RWPE2 (cell line): ENCODE data around the gene BDNF.

Experiments
- ATAC-seq: fragments of 200-7000 bp; cut with Tn5 transposase; 3 replicates; pipeline ENCODE4 v1.9.1; 2021; ENCODE audit warnings: low read depth
- DNase-seq: peaks from one replicate; pipeline ENCODE4 v3.0.0-alpha.2; 2020; ENCODE audit warnings: low spot score
- H3K27ac ChIP-seq: fragments of 450-650 bp; 2 replicates; pipeline ENCODE4 v1.5.1; 2017; ENCODE audit warnings: mild to moderate bottlenecking; ENCODE audit not compliant: poor library complexity, severe bottlenecking
- H3K27me3 ChIP-seq: fragments of 250-450 bp; sonication (Bioruptor Pico); 2 replicates; pipeline ENCODE4 v1.5.1; 2021; ENCODE audit warnings: mild to moderate bottlenecking, moderate library complexity; ENCODE audit not compliant: insufficient read depth, poor library complexity, severe bottlenecking
- H3K36me3 ChIP-seq: fragments of 250-450 bp; sonication (Bioruptor Pico); 2 replicates; pipeline ENCODE4 v1.5.1; 2020; ENCODE audit warnings: low read depth, mild to moderate bottlenecking, moderate library complexity
- H3K4me1 ChIP-seq: fragments of 250-450 bp; sonication (Bioruptor Pico); 2 replicates; pipeline ENCODE4 v1.5.1; 2021; ENCODE audit warnings: mild to moderate bottlenecking, moderate library complexity; ENCODE audit not compliant: insufficient read depth, poor library complexity, severe bottlenecking
- H3K4me3 ChIP-seq: fragments of 250-450 bp; sonication (Bioruptor Pico); 2 replicates; pipeline ENCODE4 v1.5.1; 2021; ENCODE audit warnings: mild to moderate bottlenecking, moderate library complexity; ENCODE audit not compliant: severe bottlenecking
- H3K9me3 ChIP-seq: fragments of 250-450 bp; sonication (Bioruptor Pico); 2 replicates; pipeline ENCODE4 v1.5.1; 2021; ENCODE audit warnings: mild to moderate bottlenecking, moderate library complexity; ENCODE audit not compliant: severe bottlenecking
- TF ChIP-seq, protein P1 (sequence below): fragments of 450-650 bp; IDR thresholded peaks from one replicate; pipeline ENCODE4 v1.5.1; 2017; ENCODE audit warnings: mild to moderate bottlenecking, moderate library complexity; ENCODE audit not compliant: poor library complexity, severe bottlenecking

Gene BDNF

DNA sequence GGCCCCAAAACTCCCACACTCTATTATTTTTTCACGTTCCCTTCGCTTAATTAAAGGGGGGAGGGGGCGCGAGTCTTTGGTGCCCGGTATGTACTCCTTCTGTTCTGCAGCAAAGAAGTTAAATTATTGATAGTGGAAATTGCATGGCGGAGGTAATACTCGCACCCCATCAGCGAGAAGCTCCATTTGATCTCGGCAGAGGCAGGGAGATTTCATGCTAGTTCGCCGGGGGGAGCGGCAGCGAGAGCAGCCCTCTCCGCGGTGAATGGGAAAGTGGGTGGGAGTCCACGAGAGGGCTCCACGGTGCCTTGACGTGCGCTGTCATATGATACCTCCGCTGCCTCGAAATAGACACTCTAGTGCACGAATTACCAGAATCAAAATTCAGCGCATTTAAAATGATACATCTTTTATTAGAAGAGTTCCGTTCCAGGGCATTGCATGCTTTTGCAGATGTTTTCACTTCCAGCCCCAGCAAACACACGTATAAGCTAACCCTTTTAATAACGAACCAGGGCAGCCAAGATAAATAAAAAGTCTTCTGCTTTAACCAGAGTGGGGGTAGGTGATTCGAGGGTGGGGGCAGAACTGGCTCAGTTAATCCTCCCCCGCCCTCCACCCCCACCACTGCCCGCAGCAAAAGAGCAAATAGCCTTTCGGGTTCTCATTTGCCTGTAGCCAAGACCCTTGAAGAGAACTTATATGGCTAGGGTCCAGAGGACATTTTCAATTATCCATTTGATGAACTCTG, 1.3 kb upstream of the BDNF start:
- Histone ChIP-seq H3K4me1 (peaks cover 8% of the 10 kb centered on the region), H3K27ac (no peak overlapping the region)

DNA sequence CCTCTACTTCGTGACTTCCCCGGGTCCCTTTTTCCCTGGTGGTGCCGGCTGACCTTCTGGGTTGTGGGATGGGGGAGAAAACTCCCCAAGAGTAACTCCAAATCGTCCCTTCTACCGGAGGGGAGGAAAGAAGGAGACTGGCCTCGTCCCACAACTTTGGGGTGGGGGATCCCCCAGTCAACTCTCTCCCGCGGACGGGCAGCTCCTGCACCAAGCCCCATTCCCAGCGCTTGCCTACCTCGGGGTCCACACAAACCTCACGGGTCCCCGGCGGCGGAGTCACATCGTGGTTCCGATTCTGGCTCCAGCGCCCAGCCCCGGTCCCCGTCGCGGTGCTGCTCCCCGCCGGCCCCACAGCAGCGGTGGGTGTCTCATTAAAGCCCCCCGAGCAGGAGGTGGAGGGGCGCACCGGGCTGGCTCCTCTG, 317 bp downstream of the BDNF start:
- peak; percentile 53 for DNase-seq
- Histone ChIP-seq H3K9me3 (no peaks in the 10 kb centered on the region), H3K4me1 (peaks cover 13% of the 10 kb centered on the region), H3K36me3 (no peaks in the 10 kb centered on the region), H3K27me3 (no peaks in the 10 kb centered on the region), H3K4me3 (peak overlapping the region; percentile 90), H3K27ac (peak overlapping the region; percentile 10)
- TF ChIP-seq, protein P1, sequence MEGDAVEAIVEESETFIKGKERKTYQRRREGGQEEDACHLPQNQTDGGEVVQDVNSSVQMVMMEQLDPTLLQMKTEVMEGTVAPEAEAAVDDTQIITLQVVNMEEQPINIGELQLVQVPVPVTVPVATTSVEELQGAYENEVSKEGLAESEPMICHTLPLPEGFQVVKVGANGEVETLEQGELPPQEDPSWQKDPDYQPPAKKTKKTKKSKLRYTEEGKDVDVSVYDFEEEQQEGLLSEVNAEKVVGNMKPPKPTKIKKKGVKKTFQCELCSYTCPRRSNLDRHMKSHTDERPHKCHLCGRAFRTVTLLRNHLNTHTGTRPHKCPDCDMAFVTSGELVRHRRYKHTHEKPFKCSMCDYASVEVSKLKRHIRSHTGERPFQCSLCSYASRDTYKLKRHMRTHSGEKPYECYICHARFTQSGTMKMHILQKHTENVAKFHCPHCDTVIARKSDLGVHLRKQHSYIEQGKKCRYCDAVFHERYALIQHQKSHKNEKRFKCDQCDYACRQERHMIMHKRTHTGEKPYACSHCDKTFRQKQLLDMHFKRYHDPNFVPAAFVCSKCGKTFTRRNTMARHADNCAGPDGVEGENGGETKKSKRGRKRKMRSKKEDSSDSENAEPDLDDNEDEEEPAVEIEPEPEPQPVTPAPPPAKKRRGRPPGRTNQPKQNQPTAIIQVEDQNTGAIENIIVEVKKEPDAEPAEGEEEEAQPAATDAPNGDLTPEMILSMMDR, result no peak
- no peak for ATAC-seq

More for the DNA sequence above, 1.3 kb upstream of the BDNF start:
- no peaks in the 10 kb centered on the region for H3K9me3 ChIP-seq
- H3K36me3 ChIP-seq, result no peaks in the 10 kb centered on the region
- H3K27me3 ChIP-seq, result no peaks in the 10 kb centered on the region
- DNase-seq (peak; percentile 35), ATAC-seq (no peak)
- TF ChIP-seq, protein P1, result peak; percentile 44
- peak overlapping the region; percentile 90 for H3K4me3 ChIP-seq

DNA sequence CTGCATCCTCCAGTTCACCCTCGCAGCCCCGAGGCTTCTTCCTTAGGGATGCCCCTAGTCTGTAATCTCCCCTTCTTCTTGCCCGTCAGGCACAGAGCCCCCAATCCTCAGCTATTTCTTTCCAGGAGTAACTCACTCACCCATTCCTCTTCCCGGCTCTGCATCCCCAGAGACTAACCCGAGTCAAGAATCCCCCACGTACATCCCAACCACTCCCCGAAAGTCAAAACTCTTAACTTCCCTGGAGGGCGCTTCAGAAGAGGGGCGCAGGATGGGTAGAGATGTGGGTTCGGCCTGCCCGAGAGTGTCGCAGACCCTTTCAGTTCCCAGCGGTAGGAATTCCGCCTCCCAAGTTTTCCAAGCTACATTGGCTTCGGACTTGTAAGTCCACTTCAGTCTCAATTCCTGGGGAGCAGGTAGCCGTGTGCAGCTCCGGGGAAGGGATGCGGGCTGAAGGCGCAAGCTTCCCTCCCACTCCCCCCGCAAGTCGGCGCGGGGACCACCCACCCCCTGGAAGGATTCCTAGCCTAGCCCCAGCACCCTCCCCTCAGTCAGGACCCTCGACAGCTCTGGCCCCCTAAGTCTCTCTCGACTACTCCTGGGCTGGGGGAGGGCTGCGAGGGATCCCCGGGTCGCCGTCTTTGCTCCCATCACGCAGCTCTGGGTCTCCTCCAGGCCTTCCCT, 871 bp downstream of the BDNF start:
- Histone ChIP-seq H3K4me1 (peaks cover 13% of the 10 kb centered on the region), H3K27me3 (no peaks in the 10 kb centered on the region), H3K36me3 (no peaks in the 10 kb centered on the region), H3K27ac (peak overlapping the region; percentile 10), H3K4me3 (peak overlapping the region; percentile 90), H3K9me3 (no peaks in the 10 kb centered on the region)
- peak; percentile 41 for ATAC-seq
- TF ChIP-seq, protein P1, result peak; percentile 71
- peak; percentile 30 for DNase-seq

DNA sequence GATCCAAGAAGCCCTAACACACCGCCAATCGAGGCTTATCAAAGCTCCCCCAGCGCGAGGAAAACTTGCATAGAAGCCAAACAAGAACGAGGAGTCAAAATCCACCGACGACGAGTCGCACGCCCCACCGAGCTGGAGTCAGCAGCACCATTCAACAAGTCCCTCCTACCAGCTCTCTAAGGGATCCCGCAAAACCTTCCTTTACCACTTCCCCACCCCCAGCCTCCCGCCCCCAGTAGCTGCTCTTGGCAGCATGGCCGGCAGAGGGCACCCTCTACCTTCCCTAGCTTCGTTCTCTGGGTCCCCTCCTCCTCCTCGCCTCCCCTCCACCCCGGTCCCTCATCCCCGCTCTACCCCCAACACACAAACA, 1.4 kb downstream of the BDNF start:
- DNase-seq (peak; percentile 74), ATAC-seq (peak; percentile 77)
- Histone ChIP-seq H3K4me3 (peak overlapping the region; percentile 90), H3K36me3 (no peaks in the 10 kb centered on the region), H3K4me1 (peaks cover 13% of the 10 kb centered on the region), H3K9me3 (no peaks in the 10 kb centered on the region), H3K27ac (no peak overlapping the region), H3K27me3 (no peaks in the 10 kb centered on the region)
- TF ChIP-seq, protein P1, result peak; percentile 94
